Neural progenitor cell (in vitro differentiated cells): ENCODE data around the gene THRA. TPM values are rescaled to one million over a fixed set of nuclear protein-coding genes. Genes with fewer than 3 reads are reported as not detected.

Experiments
- DNase-seq: peaks from one replicate; pipeline ENCODE4 v3.0.0-alpha.2; 2016; ENCODE audit warnings: low spot score
- H2AFZ ChIP-seq: fragments of 200-600 bp; sonication (generic); replicated peaks from 2 replicates; pipeline ENCODE4 v1.6.1; 2016; ENCODE audit warnings: antibody characterized with exemption
- H3F3A ChIP-seq: fragments of 200-600 bp; sonication (generic); 2 replicates; pipeline ENCODE4 v1.6.1; 2016; ENCODE audit warnings: antibody characterized with exemption, low read depth
- H3K27ac ChIP-seq: fragments of 200-600 bp; sonication (generic); 2 replicates; pipeline ENCODE4 v1.5.1; 2016; ENCODE audit warnings: mild to moderate bottlenecking
- H3K27me3 ChIP-seq: fragments of 200-600 bp; sonication (generic); 2 replicates; pipeline ENCODE4 v1.6.1; 2016; ENCODE audit warnings: mild to moderate bottlenecking, moderate library complexity
- H3K36me3 ChIP-seq: fragments of 200-600 bp; sonication (generic); 2 replicates; pipeline ENCODE4 v1.5.1; 2016
- H3K4me1 ChIP-seq: fragments of 200-600 bp; sonication (generic); 2 replicates; pipeline ENCODE4 v1.6.1; 2016; ENCODE audit warnings: mixed run types
- H3K4me2 ChIP-seq: fragments of 200-600 bp; sonication (generic); 2 replicates; pipeline ENCODE4 v1.6.1; 2016
- H3K4me3 ChIP-seq: fragments of 200-600 bp; sonication (generic); 2 replicates; pipeline ENCODE4 v1.5.1; 2016
- H3K79me2 ChIP-seq: fragments of 200-600 bp; sonication (generic); 2 replicates; pipeline ENCODE4 v1.6.1; 2016; ENCODE audit warnings: low read depth
- H3K9ac ChIP-seq: fragments of 200-600 bp; sonication (generic); 2 replicates; pipeline ENCODE4 v1.6.1; 2016
- H3K9me3 ChIP-seq: fragments of 200-600 bp; sonication (generic); 2 replicates; pipeline ENCODE4 v1.5.1; 2016; ENCODE audit warnings: low read depth
- H4K20me1 ChIP-seq: fragments of 200-600 bp; sonication (generic); 2 replicates; pipeline ENCODE4 v1.6.1; 2016; ENCODE audit warnings: low read depth
- H3K27ac Mint-ChIP-seq: 3 replicates; pipeline ENCODE4 v1.8.0; 2021; ENCODE audit warnings: mixed read lengths
- H3K27me3 Mint-ChIP-seq: 2 replicates; pipeline ENCODE4 v1.8.0; 2022; ENCODE audit warnings: low read depth, mild to moderate bottlenecking, inconsistent platforms, moderate library complexity, mixed read lengths; ENCODE audit not compliant: insufficient read depth
- H3K36me3 Mint-ChIP-seq: 3 replicates; pipeline ENCODE4 v1.8.0; 2021; ENCODE audit warnings: mixed read lengths
- H3K4me1 Mint-ChIP-seq: 3 replicates; pipeline ENCODE4 v1.8.0; 2021; ENCODE audit warnings: mixed read lengths
- H3K4me3 Mint-ChIP-seq: 3 replicates; pipeline ENCODE4 v1.8.0; 2021; ENCODE audit warnings: mild to moderate bottlenecking, moderate library complexity, mixed read lengths
- H3K9me3 Mint-ChIP-seq: 3 replicates; pipeline ENCODE4 v1.8.0; 2020; ENCODE audit warnings: mixed read lengths
- EZH2 ChIP-seq: fragments of 200-600 bp; sonication (generic); IDR thresholded peaks from 2 replicates; pipeline ENCODE4 v1.6.1; 2017; ENCODE audit warnings: antibody characterized with exemption, mild to moderate bottlenecking, moderate library complexity
- EZH2phosphoT487 ChIP-seq: fragments of 200-600 bp; sonication (generic); IDR thresholded peaks from 2 replicates; pipeline ENCODE4 v1.6.1; 2017; ENCODE audit warnings: antibody characterized with exemption
- total RNA-seq: library from RNA; depleted of rRNA; stranded (reverse); fragments of >200 nt; gene quantifications from 2 replicates; pipeline ENCODE4 v1.2.3, GENCODE V29; 2015; ENCODE audit warnings: low replicate concordance
- TF ChIP-seq, protein P1 (sequence below): fragments of 200-600 bp; sonication (generic); IDR thresholded peaks from 2 replicates; pipeline ENCODE4 v1.5.1; 2017; ENCODE audit warnings: antibody characterized with exemption, mild to moderate bottlenecking

THRA gene
- total RNA-seq, 1 donor from 2014 or later: 14.5 TPM

DNA sequence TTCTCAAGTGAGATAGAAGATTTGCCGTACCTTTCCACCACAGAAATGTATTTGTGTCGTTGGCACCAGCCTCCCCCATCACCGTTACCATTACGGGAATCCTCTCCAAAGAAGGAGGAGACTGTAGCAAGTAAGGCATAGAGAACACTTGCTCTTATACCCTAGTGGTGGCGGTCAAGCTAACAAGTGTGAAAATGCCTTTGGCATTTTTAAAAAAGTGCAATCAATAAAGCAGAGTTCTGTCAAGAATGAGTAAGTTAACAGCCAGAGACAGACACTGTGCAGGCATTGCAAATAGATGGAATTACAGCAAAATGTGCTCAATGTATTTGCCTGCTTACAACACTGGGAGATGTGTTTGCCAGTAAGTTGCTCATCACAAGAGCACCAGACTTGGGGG lies 66.7 kb downstream of the THRA start:
- Histone ChIP-seq H3K27ac (no peak overlapping the region), H3K27me3 (no peaks in the 10 kb centered on the region), H4K20me1 (peaks cover 27% of the 10 kb centered on the region), H3K4me1 (peaks cover 9% of the 10 kb centered on the region), H3K4me2 (no peak overlapping the region), H2AFZ (no peak overlapping the region), H3K36me3 (peaks cover 40% of the 10 kb centered on the region), H3K9ac (no peak overlapping the region), H3K9me3 (no peaks in the 10 kb centered on the region), H3F3A (peaks cover 40% of the 10 kb centered on the region), H3K79me2 (peaks cover 90% of the 10 kb centered on the region), H3K4me3 (no peak overlapping the region)
- H3K9me3 Mint-ChIP-seq: no peaks in the 10 kb centered on the region
- no peak for DNase-seq
- no peaks in the 10 kb centered on the region for H3K27me3 Mint-ChIP-seq
- TF ChIP-seq EZH2 (no peak), EZH2phosphoT487 (no peak)
- TF ChIP-seq, protein P1, sequence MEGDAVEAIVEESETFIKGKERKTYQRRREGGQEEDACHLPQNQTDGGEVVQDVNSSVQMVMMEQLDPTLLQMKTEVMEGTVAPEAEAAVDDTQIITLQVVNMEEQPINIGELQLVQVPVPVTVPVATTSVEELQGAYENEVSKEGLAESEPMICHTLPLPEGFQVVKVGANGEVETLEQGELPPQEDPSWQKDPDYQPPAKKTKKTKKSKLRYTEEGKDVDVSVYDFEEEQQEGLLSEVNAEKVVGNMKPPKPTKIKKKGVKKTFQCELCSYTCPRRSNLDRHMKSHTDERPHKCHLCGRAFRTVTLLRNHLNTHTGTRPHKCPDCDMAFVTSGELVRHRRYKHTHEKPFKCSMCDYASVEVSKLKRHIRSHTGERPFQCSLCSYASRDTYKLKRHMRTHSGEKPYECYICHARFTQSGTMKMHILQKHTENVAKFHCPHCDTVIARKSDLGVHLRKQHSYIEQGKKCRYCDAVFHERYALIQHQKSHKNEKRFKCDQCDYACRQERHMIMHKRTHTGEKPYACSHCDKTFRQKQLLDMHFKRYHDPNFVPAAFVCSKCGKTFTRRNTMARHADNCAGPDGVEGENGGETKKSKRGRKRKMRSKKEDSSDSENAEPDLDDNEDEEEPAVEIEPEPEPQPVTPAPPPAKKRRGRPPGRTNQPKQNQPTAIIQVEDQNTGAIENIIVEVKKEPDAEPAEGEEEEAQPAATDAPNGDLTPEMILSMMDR: no peak
- H3K4me3 Mint-ChIP-seq: no peak overlapping the region
- H3K36me3 Mint-ChIP-seq: peaks cover 56% of the 10 kb centered on the region
- no peak overlapping the region for H3K27ac Mint-ChIP-seq
- H3K4me1 Mint-ChIP-seq: peaks cover 7% of the 10 kb centered on the region

DNA sequence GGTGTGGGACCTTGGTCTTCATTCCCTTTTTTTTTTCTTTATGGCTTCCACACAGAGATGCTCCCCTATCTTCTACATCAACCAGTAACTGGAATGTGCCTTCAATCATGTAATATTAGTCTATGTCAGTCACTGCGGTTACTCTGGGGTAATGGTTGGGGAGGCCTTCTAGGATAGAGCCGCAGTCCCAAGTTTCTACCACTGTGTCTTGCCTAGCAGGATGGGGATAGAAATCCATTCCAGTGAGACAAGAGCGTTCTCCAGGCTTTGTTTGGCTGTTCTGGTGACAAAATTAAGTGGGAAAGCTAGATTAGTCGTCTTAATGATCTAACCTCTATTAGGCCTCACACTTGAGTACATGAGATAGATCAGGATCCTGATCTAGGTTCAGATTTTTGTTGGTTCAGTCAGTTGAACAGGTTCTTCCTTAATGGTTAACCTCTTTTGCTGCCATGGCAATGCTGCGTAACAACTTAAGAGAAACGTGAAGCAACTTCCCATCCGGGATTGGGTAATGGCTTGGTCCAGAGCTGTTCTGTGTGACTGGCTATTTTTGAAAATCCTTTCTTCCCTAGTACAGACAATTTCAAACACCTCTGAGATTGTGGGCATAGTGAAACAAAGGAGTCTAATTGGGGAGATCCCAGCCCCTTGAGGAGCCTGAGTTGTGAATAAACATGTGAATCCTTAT lies 67.7 kb downstream of the THRA start:
- Mint-ChIP-seq H3K9me3 (no peaks in the 10 kb centered on the region), H3K4me3 (no peak overlapping the region), H3K36me3 (peaks cover 64% of the 10 kb centered on the region), H3K27me3 (no peaks in the 10 kb centered on the region), H3K4me1 (no peaks in the 10 kb centered on the region), H3K27ac (no peak overlapping the region)
- H3K36me3 ChIP-seq: peaks cover 43% of the 10 kb centered on the region
- peak overlapping the region; percentile 0 for H3K27ac ChIP-seq
- no peak overlapping the region for H2AFZ ChIP-seq
- no peak overlapping the region for H3K9ac ChIP-seq
- peaks cover 23% of the 10 kb centered on the region for H4K20me1 ChIP-seq
- H3K4me3 ChIP-seq: no peak overlapping the region
- no peaks in the 10 kb centered on the region for H3K9me3 ChIP-seq
- no peak overlapping the region for H3K4me2 ChIP-seq
- H3K27me3 ChIP-seq: no peaks in the 10 kb centered on the region
- H3F3A ChIP-seq: peaks cover 50% of the 10 kb centered on the region
- TF ChIP-seq, protein P1: no peak
- TF ChIP-seq EZH2 (no peak), EZH2phosphoT487 (no peak)
- H3K79me2 ChIP-seq: peaks cover 89% of the 10 kb centered on the region
- DNase-seq: no peak
- H3K4me1 ChIP-seq: peaks cover 6% of the 10 kb centered on the region

DNA sequence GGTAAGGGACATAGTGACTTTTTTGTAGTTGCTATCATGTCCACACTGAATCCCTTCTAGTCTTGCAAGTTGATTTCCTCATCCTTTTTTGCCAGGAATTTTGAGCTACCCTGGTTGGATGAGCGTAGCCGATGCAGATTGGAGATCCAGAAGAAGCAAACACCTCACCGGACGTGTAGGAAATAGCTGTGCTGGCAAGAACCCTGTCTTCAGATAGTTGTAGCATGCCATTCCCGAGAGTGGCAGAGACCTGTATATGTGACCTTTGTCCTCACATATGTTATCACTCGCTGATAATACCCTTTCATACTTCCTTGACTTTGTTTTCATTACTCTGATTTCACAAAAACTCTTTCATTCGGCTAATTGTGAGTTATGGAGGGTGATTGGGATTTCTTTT lies 71.4 kb downstream of the THRA start:
- no peaks in the 10 kb centered on the region for H3K9me3 ChIP-seq
- no peak overlapping the region for H3K27ac Mint-ChIP-seq
- H3K4me3 ChIP-seq: no peak overlapping the region
- no peaks in the 10 kb centered on the region for H3K27me3 Mint-ChIP-seq
- peaks cover 8% of the 10 kb centered on the region for H3K4me1 ChIP-seq
- peaks cover 13% of the 10 kb centered on the region for H4K20me1 ChIP-seq
- peaks cover 59% of the 10 kb centered on the region for H3K36me3 Mint-ChIP-seq
- H2AFZ ChIP-seq: no peak overlapping the region
- no peaks in the 10 kb centered on the region for H3K27me3 ChIP-seq
- H3K9me3 Mint-ChIP-seq: no peaks in the 10 kb centered on the region
- no peak for DNase-seq
- peaks cover 41% of the 10 kb centered on the region for H3K36me3 ChIP-seq
- H3K27ac ChIP-seq: peak overlapping the region; percentile 74
- no peak overlapping the region for H3K9ac ChIP-seq
- H3K4me2 ChIP-seq: no peak overlapping the region
- peaks cover 78% of the 10 kb centered on the region for H3F3A ChIP-seq
- TF ChIP-seq EZH2phosphoT487 (no peak), EZH2 (no peak)
- TF ChIP-seq, protein P1: no peak
- H3K4me3 Mint-ChIP-seq: no peak overlapping the region
- peaks cover 79% of the 10 kb centered on the region for H3K79me2 ChIP-seq
- H3K4me1 Mint-ChIP-seq: no peaks in the 10 kb centered on the region
